ENCODE data around the gene TXNRD2. TPM values are rescaled to one million over a fixed set of nuclear protein-coding genes. Genes with fewer than 3 reads are reported as not detected.

The TXNRD2 gene
- total RNA-seq, 1 donor from 2014 or later = 5.8 TPM

DNA sequence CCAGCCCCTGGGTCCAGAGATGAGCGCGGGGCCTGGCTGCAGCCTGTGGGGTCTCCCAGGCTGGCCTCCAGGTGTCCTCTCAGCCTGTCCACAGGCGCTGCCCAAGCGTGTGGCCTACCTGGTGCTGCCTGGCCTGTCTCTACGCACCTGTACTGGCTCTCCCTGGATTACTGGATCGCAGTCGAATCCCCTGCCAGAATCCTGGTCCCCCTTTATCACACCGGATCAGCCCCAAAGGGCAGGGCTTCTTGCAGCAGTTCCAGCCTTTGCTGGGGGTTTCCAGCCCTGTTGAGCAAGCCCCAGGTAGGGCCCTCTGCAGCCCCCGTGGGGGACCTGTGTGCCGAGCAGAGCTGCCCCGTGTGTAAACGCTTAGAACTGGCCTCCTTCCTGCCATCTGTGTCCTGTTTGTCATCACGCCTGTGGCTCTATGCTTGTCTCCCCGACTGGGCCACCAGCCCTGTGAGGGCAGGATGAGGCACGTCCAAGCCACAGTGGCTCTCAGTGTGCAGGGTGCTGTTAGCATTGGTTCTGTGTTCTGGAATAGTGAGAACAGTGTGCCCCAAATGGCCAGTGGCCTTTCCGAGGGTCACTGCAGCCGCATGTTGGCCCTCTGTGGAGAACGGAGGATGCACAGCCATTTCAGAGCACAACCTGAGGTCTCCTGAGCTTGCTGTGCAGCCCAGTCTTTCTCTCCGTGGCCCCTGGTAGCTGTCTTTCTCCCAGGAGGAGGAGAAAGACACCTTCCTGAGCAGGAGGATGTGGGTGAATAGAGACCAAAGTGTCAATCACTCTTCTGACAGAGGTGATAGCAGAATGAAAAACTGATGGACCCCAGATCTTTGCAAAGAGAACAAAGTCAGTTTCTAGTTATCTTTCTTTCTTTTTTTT, 13.9 kb upstream of the TXNRD2 start:
- TF ChIP-seq, protein P1, sequence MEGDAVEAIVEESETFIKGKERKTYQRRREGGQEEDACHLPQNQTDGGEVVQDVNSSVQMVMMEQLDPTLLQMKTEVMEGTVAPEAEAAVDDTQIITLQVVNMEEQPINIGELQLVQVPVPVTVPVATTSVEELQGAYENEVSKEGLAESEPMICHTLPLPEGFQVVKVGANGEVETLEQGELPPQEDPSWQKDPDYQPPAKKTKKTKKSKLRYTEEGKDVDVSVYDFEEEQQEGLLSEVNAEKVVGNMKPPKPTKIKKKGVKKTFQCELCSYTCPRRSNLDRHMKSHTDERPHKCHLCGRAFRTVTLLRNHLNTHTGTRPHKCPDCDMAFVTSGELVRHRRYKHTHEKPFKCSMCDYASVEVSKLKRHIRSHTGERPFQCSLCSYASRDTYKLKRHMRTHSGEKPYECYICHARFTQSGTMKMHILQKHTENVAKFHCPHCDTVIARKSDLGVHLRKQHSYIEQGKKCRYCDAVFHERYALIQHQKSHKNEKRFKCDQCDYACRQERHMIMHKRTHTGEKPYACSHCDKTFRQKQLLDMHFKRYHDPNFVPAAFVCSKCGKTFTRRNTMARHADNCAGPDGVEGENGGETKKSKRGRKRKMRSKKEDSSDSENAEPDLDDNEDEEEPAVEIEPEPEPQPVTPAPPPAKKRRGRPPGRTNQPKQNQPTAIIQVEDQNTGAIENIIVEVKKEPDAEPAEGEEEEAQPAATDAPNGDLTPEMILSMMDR (conservative IDR thresholded peaks at IDR 0.05; ENCODE audit: low read depth, low read length) = no peak
- no peak overlapping the region for H3K4me3 ChIP-seq (ENCODE audit: low read depth, low read length)

DNA sequence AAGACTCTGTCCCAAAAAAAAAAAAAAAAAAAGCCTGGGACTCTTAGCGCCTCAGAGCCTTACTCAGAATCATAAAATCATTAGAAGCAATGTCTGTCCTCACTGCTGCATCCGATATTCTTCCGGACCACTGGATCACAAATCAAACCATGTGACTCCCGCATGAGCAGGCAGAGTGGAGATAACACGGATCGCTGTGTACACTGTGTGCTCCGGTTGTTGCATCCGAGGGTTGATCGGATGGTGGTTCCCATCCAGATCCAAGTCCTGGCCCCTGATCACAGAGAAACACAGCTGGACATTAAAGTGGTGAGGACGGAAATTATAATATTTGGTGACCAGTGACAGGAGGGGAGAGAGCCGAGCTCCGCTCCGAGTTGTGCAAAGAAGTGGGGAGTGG, 9.7 kb upstream of the TXNRD2 start:
- no peak overlapping the region for H3K4me3 ChIP-seq (ENCODE audit: low read depth, low read length)
- TF ChIP-seq, protein P1 (conservative IDR thresholded peaks at IDR 0.05; ENCODE audit: low read depth, low read length) = no peak
- no peak for DNase-seq (ENCODE audit: low read depth)

More for the DNA sequence above, 13.9 kb upstream of the TXNRD2 start:
- no peak for DNase-seq (ENCODE audit: low read depth)

DNA sequence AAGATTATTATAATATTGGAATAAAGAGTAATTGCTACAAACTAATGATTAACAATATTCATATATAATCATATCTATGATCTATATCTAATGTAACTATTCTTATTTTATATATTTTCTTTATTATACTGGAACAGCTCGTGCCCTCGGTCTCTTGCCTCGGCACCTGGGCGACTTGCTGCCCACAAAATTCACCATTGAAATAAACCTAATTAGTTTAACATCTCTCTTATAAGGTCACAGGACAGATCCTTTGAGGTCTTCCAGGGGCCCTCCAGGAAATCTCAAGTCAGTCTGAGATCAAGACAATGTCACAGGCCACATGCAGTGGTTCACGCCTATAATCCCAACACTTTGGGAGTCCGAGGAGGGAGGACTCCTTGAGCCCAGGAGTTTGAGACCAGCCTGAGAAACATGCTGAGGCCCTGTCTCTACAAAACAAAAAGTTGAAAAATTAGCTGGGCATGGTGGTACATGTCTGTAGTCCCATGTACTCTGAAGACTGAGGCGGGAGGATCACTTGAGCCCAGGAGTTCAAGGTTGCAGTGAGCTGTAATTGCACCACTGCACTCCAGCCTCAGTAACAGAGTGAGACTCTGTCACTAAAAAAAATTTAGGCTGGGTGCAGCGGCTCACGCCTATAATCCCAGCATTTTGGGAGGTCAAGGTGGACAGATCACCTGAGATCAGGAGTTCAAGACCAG, 6.6 kb upstream of the TXNRD2 start:
- TF ChIP-seq, protein P1 (conservative IDR thresholded peaks at IDR 0.05; ENCODE audit: low read depth, low read length) = no peak
- DNase-seq (ENCODE audit: low read depth) = no peak
- H3K4me3 ChIP-seq (ENCODE audit: low read depth, low read length) = no peak overlapping the region

DNA sequence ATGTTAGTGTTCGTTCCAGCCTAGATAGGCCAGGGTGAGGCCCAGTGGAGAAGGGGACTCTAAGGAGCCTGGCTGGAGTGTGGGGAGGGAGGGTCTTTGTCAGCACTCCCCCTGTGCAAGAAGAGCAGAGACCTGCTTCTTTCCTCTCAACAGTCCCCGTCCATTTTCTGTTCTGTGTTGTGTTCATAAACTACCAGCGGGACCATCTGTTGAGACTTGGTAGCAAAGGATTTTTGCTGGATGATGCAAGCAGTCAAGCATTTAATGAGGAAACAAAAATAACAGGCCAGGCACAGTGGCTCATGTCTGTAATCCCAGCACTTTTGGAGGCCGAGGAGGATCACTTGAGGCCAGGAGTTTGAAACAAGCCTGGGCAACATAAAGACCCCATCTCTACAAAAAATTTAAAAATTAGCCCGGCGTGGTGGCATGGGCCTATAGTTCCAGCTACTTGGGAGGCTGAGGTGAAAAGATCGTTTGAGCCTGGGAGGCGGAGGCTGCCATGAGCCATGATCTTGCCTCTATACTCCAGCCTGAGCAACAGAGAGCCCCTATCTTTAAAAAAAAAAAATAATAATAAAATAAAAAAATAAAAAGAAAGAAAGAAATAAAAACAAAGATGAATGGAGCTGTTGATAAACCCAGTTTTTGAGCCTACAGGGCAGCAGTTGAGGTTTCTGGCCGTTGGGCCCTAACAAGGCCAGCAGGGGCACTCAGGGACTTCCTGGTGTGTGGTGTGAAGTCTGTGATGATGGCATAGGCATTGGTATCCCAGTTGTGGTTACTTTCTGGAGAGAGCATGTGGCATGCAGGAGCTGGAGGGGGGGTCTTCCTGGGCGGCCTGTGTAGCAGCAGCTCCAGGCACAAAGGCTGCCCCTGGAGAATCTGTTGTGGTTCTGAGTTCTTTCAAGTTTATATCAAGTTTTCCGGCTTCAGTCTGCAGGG, 1.7 kb upstream of the TXNRD2 start:
- TF ChIP-seq, protein P1 (conservative IDR thresholded peaks at IDR 0.05; ENCODE audit: low read depth, low read length) = peak; percentile 20
- DNase-seq (ENCODE audit: low read depth) = peak; percentile 19
- peak overlapping the region; percentile 92 for H3K4me3 ChIP-seq (ENCODE audit: low read depth, low read length)

DNA sequence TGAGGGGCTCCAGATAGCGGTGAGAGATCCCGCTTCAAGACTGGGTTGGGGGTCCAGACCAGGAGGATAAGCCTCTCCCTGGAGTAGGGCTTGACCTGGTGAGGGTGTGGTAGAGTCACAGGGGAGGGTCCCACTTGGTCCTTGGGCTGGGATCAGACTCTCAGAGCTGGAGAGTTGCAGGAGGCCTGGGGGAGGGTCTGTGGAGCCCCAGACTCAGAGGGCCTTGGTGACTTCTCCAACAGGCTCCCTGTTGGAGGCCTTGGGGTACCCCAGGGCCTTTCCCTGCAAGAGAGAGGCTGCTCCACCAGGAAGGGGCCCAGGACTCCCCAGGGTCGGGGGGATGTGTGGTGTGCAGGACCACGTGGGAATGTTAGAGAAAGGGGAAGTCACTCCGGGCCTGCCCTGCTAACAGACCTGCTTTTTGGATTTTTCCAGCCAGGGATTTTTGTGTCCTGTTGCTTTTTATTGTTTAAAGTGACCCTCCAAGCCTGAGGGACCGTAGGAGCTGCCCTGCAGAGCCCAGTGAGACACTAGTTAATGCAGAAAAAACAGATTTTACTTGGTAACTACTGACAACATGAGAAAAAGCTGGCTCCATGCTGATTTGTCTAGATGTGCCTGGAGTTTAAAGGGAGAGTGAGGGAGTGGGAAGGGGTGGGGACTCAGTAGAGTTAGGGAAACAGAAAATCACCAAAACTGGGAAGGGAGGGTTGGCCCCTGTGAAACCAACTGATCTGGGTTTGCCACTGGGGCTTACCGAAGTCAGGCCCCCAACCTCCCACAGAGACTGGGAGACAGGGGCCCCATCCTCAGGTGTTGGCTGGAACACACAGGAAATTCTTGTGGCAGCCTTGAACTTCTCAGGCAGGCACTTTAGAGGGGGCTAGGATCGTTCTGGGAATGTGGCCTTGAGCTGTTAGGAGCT, 801 bp upstream of the TXNRD2 start:
- TF ChIP-seq, protein P1 (conservative IDR thresholded peaks at IDR 0.05; ENCODE audit: low read depth, low read length) = no peak
- H3K4me3 ChIP-seq (ENCODE audit: low read depth, low read length) = peak overlapping the region; percentile 92
- peak; percentile 4 for DNase-seq (ENCODE audit: low read depth)
